Measurements from ENCODE around the gene KLHL21.

The KLHL21 gene

GRCh38 chr1:6554031-6554906 lies 48.4 kb downstream of the KLHL21 start, which contains the start of gene NOL9:
Gene NOL9 (minus strand): TSS chr1:6554513. CDS start chr1:6554502, 11 bp downstream.
- DNase-seq (ENCODE audit: low spot score), result peak; percentile 92

GRCh38 chr1:6547301-6547700 lies 55.4 kb downstream of the KLHL21 start:
- no peak for DNase-seq (ENCODE audit: low spot score)

- no peak for DNase-seq (ENCODE audit: low spot score)
These were observed 56.3 kb downstream of the KLHL21 start for GRCh38 chr1:6546326-6546725.

- no peak for DNase-seq (ENCODE audit: low spot score)
These were observed 57.2 kb downstream of the KLHL21 start for GRCh38 chr1:6545276-6546112.

GRCh38 chr1:6544831-6545230 lies 57.8 kb downstream of the KLHL21 start:
- no peak for DNase-seq (ENCODE audit: low spot score)

All from LoVo (cell line).